Astrocyte of the cerebellum (primary cell): ENCODE data around the gene DDX49.

Experiments
- DNase-seq: peaks from one replicate; pipeline ENCODE4 v3.0.0-alpha.2; 2011; ENCODE audit warnings: low read depth
- H3K4me3 ChIP-seq: 2 replicates; pipeline ENCODE4 v1.5.1; 2011; ENCODE audit warnings: mild to moderate bottlenecking, low read depth, low read length, moderate library complexity
- CTCF ChIP-seq: IDR thresholded peaks from 2 replicates; pipeline ENCODE4 v1.5.1; 2012; ENCODE audit warnings: low read length, low read depth, moderate library complexity, mild to moderate bottlenecking; ENCODE audit errors: missing control alignments
- in situ Hi-C: cut with HindIII; loops from 2 replicates; pipeline ENCODE4 v1.10.0; 2017; ENCODE audit warnings: low sequenced_read_pairs

The DDX49 gene

GRCh38 chr19:18919086-18919899 lies at the start of gene DDX49, which contains the start of gene COPE:
DDX49 (plus strand) TSS chr19:18919715; CDS start chr19:18919742, 27 bp downstream.
COPE (minus strand) TSS chr19:18919387; CDS start chr19:18919348, 39 bp downstream.
- peak within 1 kb of the TSS; percentile 76 for H3K4me3 ChIP-seq
- in situ Hi-C loops, result no loop called here
- DNase-seq, result peak; percentile 100
- TF ChIP-seq CTCF, result no peak

GRCh38 chr19:18869781-18870530 lies 49.6 kb upstream of the DDX49 start:
- in situ Hi-C loops, result loop anchor here (25.0 kb wide), 1 partner anchor 383 kb away; no protein-coding TSS in a partner anchor
- no peak overlapping the region for H3K4me3 ChIP-seq
- no peak for TF ChIP-seq CTCF

GRCh38 chr19:18870531-18871172 lies 48.9 kb upstream of the DDX49 start:
- no peak overlapping the region for H3K4me3 ChIP-seq
- no peak for DNase-seq
- no peak for TF ChIP-seq CTCF
- in situ Hi-C loops, result loop anchor here (25.0 kb wide), 1 partner anchor 383 kb away; no protein-coding TSS in a partner anchor

More at GRCh38 chr19:18869781-18870530, 49.6 kb upstream of the DDX49 start:
- no peak for DNase-seq

GRCh38 chr19:18871543-18871942 lies 48.0 kb upstream of the DDX49 start:
- no peak overlapping the region for H3K4me3 ChIP-seq
- DNase-seq, result no peak
- in situ Hi-C loops, result loop anchor here (25.0 kb wide), 1 partner anchor 384 kb away; no protein-coding TSS in a partner anchor
- TF ChIP-seq CTCF, result no peak

GRCh38 chr19:18875726-18876125 lies 43.8 kb upstream of the DDX49 start:
- TF ChIP-seq CTCF, result no peak
- H3K4me3 ChIP-seq, result no peak overlapping the region
- in situ Hi-C loops, result no loop called here
- no peak for DNase-seq

- H3K4me3 ChIP-seq, result no peak overlapping the region
- no peak for DNase-seq
- no peak for TF ChIP-seq CTCF
- in situ Hi-C loops, result no loop called here
Measured at GRCh38 chr19:18876865-18877264, 42.6 kb upstream of the DDX49 start.
